Measurements from ENCODE around the gene EPS8L2.

EPS8L2 gene

GRCh38 chr11:704228-704674 is 1.8 kb upstream of the EPS8L2 start:
- Histone ChIP-seq H3K27me3 (ENCODE audit: low read depth) (no peaks in the 10 kb centered on the region), H3K4me1 (no peaks in the 10 kb centered on the region), H3K4me3 (no peak overlapping the region), H3K9me3 (no peaks in the 10 kb centered on the region), H3K36me3 (replicated peaks) (peaks cover 4% of the 10 kb centered on the region; the same call in 1 of the 2 replicates)
- DNase-seq (ENCODE audit: low spot score in 2 of 2), result no peak
- in situ Hi-C loops (cut with MboI; ENCODE audit: low sequenced_read_pairs), result no loop called here

- Histone ChIP-seq H3K4me3 (no peak overlapping the region), H3K9me3 (no peaks in the 10 kb centered on the region), H3K27me3 (ENCODE audit: low read depth) (no peaks in the 10 kb centered on the region), H3K36me3 (replicated peaks) (peaks cover 4% of the 10 kb centered on the region; the same call in 1 of the 2 replicates), H3K4me1 (no peaks in the 10 kb centered on the region)
- in situ Hi-C loops (cut with MboI; ENCODE audit: low sequenced_read_pairs), result no loop called here
- no peak for DNase-seq (ENCODE audit: low spot score in 2 of 2)
These were observed 1.0 kb upstream of the EPS8L2 start for GRCh38 chr11:704781-705645.

DNA sequence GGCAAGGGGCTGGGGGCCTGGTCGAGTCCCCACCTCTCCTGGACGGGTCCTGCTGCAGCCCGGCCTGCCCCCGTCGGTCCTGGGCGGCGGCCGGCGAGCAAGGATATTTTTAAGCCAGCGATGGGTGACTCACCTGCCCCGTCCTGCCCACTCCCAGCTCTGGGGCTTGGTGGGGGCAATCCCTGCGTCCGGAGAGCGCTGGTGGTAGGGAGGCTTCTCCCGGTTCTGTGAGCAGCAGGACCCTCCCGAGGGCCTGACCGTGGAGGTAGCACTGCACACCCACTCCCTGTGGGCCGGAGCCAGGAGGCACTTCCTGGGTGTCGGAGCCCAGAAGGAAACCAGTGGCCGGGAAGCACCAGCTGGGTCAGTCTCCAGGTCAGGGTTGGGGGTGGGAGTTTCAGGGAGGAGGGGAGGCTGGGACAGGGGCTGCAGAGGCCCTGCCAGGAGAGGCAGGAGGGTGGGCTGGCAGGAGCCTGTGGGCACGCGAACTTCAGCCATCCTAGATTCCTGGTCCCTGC is 467 bp downstream of the EPS8L2 start:
- DNase-seq (ENCODE audit: low spot score in 2 of 2), result no peak
- in situ Hi-C loops (cut with MboI; ENCODE audit: low sequenced_read_pairs), result no loop called here
- H3K4me1 ChIP-seq, result no peaks in the 10 kb centered on the region

DNA sequence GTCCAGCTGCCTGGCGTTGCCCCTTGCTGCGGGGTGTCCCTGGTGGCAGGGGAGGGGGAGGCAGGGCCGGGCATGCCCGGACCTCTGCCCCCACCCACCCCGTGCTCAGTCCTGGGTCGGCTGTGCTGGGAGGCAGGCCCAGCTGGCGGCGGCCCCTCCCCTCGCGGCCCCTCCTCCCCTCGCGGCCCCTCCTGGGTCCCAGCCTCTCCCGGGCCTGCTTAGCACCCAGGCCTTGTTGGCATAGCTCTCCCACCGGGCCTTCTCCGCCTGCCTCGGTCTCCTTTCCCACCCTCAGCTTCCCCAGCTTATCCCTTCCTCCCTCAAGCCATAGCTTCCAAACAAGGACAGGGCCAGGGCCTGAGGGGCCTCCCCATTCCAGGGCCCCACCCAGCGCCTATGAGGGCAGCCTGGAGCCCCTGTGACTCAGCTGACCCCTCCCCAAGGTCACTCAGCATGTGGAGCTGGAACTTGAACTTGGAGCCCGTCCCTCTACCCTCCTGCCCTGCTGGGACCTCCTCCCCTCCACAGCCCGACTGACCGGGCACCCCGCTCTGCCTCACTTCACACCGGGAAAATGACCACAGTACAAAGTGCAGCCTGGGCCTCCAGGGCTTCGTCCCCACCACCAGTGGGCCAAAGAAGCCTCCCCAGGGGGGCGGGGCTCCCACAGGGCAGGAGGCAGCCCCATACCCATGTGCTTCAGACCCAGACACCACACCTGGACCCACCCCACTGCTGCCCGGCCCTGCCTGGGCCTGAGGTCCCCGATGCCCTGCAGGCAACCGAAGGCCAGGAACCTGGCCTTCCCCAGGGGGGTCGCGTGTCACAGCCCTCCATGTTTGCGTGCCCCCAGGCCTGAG is 1.2 kb downstream of the EPS8L2 start:
- DNase-seq (ENCODE audit: low spot score in 2 of 2), result peak in 1 of 2 experiments; percentile 43
- no peak overlapping the region for H3K4me3 ChIP-seq
- in situ Hi-C loops (cut with MboI; ENCODE audit: low sequenced_read_pairs), result no loop called here

More for the DNA sequence above, 467 bp downstream of the EPS8L2 start:
- Histone ChIP-seq H3K9me3 (no peaks in the 10 kb centered on the region), H3K36me3 (replicated peaks) (peaks cover 4% of the 10 kb centered on the region; the same call in 1 of the 2 replicates), H3K4me3 (peak overlapping the region; percentile 13; the same call in 1 of the 2 replicates), H3K27me3 (ENCODE audit: low read depth) (no peaks in the 10 kb centered on the region)

GRCh38 chr11:707817-708420 is 1.9 kb downstream of the EPS8L2 start:
- Histone ChIP-seq H3K27me3 (ENCODE audit: low read depth) (no peaks in the 10 kb centered on the region), H3K4me1 (no peaks in the 10 kb centered on the region), H3K9me3 (no peaks in the 10 kb centered on the region), H3K36me3 (replicated peaks) (peaks cover 3% of the 10 kb centered on the region; the same call in 1 of the 2 replicates), H3K4me3 (no peak overlapping the region)
- no peak for DNase-seq (ENCODE audit: low spot score in 2 of 2)
- in situ Hi-C loops (cut with MboI; ENCODE audit: low sequenced_read_pairs), result no loop called here

More for the DNA sequence above, 1.2 kb downstream of the EPS8L2 start:
- no peaks in the 10 kb centered on the region for H3K9me3 ChIP-seq
- H3K4me1 ChIP-seq, result no peaks in the 10 kb centered on the region
- peaks cover 4% of the 10 kb centered on the region; the same call in 1 of the 2 replicates for H3K36me3 ChIP-seq (replicated peaks)
- H3K27me3 ChIP-seq (ENCODE audit: low read depth), result no peaks in the 10 kb centered on the region

GRCh38 chr11:708511-708910 is 2.5 kb downstream of the EPS8L2 start:
- H3K4me3 ChIP-seq, result no peak overlapping the region
- no peaks in the 10 kb centered on the region for H3K9me3 ChIP-seq
- no peaks in the 10 kb centered on the region for H3K27me3 ChIP-seq (ENCODE audit: low read depth)
- no peak for DNase-seq (ENCODE audit: low spot score in 2 of 2)
- H3K4me1 ChIP-seq, result no peaks in the 10 kb centered on the region
- no peaks in the 10 kb centered on the region; the same call in 1 of the 2 replicates for H3K36me3 ChIP-seq (replicated peaks)
- in situ Hi-C loops (cut with MboI; ENCODE audit: low sequenced_read_pairs), result no loop called here

DNA sequence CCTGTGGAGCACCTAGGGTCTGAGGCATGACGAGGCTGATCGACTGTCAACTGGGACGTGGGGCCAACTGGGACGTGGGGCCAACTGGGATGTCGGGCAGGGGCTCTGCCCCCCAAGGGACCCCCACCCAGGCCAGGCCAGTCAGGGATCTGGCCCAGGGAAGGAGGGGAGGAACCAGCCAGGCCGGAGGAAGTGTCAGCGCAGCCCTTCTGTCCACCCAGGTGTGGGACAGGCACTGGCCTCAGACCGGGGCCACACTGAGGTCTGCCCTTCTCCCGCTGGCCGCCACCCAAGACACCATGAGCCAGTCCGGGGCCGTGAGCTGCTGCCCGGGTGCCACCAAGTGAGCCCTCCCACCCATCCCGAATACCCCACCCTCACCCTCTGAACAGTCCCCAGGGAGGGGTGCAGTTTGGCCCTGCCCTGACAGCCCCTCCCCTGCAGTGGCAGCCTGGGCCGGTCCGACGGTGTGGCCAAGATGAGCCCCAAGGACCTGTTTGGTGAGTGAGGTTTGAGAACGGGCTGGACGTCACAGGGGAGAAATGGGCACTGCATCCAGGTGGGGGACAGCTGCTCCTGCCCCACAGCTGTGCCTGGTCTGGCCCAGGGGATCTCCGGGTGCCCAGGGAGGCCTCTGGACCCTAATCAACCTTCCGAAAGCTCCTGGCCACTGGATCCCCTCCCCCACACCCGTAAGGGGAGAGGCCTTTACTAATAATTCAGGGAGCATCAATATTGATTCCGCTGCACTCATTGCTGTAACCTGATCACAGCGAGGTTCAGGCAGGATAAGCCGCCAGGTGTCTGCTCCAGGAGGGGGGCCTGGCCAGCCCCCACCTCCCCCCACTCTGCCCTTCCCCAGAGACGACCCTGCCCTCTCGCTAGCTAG is 3.3 kb downstream of the EPS8L2 start:
- no peak for DNase-seq (ENCODE audit: low spot score in 2 of 2)
- in situ Hi-C loops (cut with MboI; ENCODE audit: low sequenced_read_pairs), result no loop called here

GRCh38 chr11:714436-714835 is 8.4 kb downstream of the EPS8L2 start:
- in situ Hi-C loops (cut with MboI; ENCODE audit: low sequenced_read_pairs), result no loop called here
- Histone ChIP-seq H3K4me3 (no peak overlapping the region), H3K36me3 (replicated peaks) (no peaks in the 10 kb centered on the region), H3K4me1 (no peaks in the 10 kb centered on the region), H3K27me3 (ENCODE audit: low read depth) (no peaks in the 10 kb centered on the region), H3K9me3 (no peaks in the 10 kb centered on the region; the same call in 1 of the 2 replicates)
- DNase-seq (ENCODE audit: low spot score in 2 of 2), result no peak

More for the DNA sequence above, 3.3 kb downstream of the EPS8L2 start:
- Histone ChIP-seq H3K4me3 (no peak overlapping the region), H3K27me3 (ENCODE audit: low read depth) (no peaks in the 10 kb centered on the region), H3K4me1 (no peaks in the 10 kb centered on the region), H3K36me3 (replicated peaks) (no peaks in the 10 kb centered on the region; the same call in 1 of the 2 replicates), H3K9me3 (no peaks in the 10 kb centered on the region)

DNA sequence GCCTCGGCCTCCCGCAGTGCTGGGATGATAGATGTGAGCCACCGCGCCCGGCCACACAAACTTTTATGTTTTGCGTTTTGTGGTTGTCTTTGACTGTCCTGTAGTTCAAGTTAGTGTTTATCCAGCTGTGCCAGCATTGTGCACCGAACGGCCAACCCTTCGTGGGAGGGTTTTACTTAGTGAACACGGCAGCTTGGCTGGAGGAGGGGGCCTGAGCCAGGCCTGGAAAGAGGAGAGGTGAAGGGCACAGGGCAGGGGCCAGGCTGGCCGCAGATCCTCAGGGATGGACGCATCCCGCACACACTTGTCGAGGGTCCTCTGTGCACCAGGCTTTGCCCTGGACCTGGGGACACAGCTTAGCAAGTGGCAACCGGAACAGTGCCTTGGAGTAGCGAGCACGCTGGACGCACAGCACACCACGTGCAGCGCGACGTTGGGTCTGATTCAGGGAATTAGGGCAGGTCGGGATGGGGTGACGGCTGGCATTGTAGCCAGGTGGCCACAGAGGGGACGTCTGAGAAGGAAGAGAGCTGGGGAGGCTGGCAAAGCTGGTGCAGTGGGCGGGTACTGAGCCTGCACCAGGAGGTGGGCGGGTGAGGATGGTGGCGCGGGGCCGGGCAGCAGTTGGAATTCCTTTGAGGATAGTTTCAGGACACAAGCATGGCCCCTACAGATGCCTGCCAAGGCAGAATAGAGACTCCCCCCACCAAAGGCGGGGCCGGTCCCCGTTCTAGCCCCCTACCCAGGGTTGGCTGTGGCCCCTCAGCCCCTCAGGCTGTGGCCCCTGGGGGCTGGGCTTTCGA is 13.4 kb downstream of the EPS8L2 start:
- H3K4me3 ChIP-seq, result no peak overlapping the region
- no peaks in the 10 kb centered on the region; the same call in 1 of the 2 replicates for H3K9me3 ChIP-seq
- H3K27me3 ChIP-seq (ENCODE audit: low read depth), result peaks cover 8% of the 10 kb centered on the region
- in situ Hi-C loops (cut with MboI; ENCODE audit: low sequenced_read_pairs), result no loop called here
- DNase-seq (ENCODE audit: low spot score in 2 of 2), result no peak
- peaks cover 7% of the 10 kb centered on the region for H3K4me1 ChIP-seq
- H3K36me3 ChIP-seq (replicated peaks), result no peaks in the 10 kb centered on the region

DNA sequence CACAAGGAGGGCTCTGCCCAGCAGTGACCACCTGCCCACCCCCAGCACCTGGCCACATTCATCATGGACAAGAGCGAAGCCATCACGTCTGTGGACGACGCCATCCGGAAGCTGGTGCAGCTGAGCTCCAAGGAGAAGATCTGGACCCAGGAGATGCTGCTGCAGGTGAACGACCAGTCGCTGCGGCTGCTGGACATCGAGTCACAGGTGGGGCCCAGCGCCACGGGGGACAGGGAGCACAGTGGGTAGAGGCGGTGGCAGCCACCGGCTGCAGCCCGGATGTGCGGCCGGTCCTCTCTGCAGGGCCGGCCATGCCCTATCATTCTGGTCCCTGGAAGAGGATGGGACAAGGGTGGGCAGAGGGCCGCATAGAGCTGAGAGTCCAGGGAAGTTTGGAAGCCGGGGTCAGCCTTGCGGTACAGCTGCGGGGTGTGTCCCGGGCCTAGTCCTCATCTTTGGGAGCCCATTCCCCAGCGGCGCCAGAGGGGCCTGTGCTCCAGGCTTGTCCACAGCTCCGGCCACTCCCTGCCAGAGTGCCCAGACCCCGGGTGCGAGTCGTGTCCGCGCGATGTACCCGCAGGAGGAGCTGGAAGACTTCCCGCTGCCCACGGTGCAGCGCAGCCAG is 14.1 kb downstream of the EPS8L2 start:
- Histone ChIP-seq H3K9me3 (no peaks in the 10 kb centered on the region; the same call in 1 of the 2 replicates), H3K27me3 (ENCODE audit: low read depth) (peaks cover 8% of the 10 kb centered on the region), H3K36me3 (replicated peaks) (no peaks in the 10 kb centered on the region), H3K4me3 (peak overlapping the region; percentile 33), H3K4me1 (peaks cover 7% of the 10 kb centered on the region)
- in situ Hi-C loops (cut with MboI; ENCODE audit: low sequenced_read_pairs), result no loop called here
- DNase-seq (ENCODE audit: low spot score in 2 of 2), result no peak

GRCh38 chr11:720642-721246 is 14.7 kb downstream of the EPS8L2 start:
- Histone ChIP-seq H3K9me3 (no peaks in the 10 kb centered on the region; the same call in 1 of the 2 replicates), H3K4me3 (peak overlapping the region; percentile 33), H3K27me3 (ENCODE audit: low read depth) (peaks cover 8% of the 10 kb centered on the region), H3K4me1 (peaks cover 7% of the 10 kb centered on the region), H3K36me3 (replicated peaks) (no peaks in the 10 kb centered on the region)
- in situ Hi-C loops (cut with MboI; ENCODE audit: low sequenced_read_pairs), result no loop called here
- DNase-seq (ENCODE audit: low spot score in 2 of 2), result peak; percentile 61 to 87
